Kidney (tissue), 14 donors: ENCODE data around the gene ACTN1. TPM values are rescaled to one million over a fixed set of nuclear protein-coding genes. Genes with fewer than 3 reads are reported as not detected.

Source experiments
- DNase-seq, 5 donors: peaks; one replicate each; pipeline ENCODE4 v3.0.0-alpha.2; 2013 to 2020
- FAIRE-seq: peaks from 2 replicates; lab custom pipeline; 2012; peaks lifted over from hg19 to GRCh38; lab: Jason Lieb, UNC
- H3K27ac ChIP-seq, 2 donors: one replicate each; pipeline ENCODE4 v1.7.0; 2013; ENCODE audit warnings: low read depth in 2 of 2, low read length in 2 of 2, inconsistent platforms in 1 of 2
- H3K27me3 ChIP-seq: one replicate; pipeline ENCODE4 v1.7.1; 2013; ENCODE audit warnings: low read length, inconsistent platforms; ENCODE audit not compliant: control insufficient read depth, insufficient read depth
- H3K36me3 ChIP-seq, 3 donors: one replicate each; pipeline versions ENCODE4 v1.7.0 to v1.7.1; 2013; ENCODE audit warnings: low read length in 3 of 3, control low read depth in 1 of 3, inconsistent platforms in 1 of 3; ENCODE audit not compliant: insufficient read depth in 3 of 3, control insufficient read depth in 2 of 3
- H3K4me1 ChIP-seq, 3 donors: one replicate each; pipeline versions ENCODE4 v1.7.0 to v1.7.1; 2013; ENCODE audit warnings: low read length in 3 of 3, inconsistent platforms in 1 of 3, low read depth in 1 of 3; ENCODE audit not compliant: control insufficient read depth in 2 of 3, insufficient read depth in 2 of 3
- H3K4me3 ChIP-seq, 3 donors: one replicate each; pipeline versions ENCODE4 v1.7.0 to v1.8.1; 2013; ENCODE audit warnings: low read length in 3 of 3, control low read depth in 1 of 3, inconsistent platforms in 1 of 3
- H3K9ac ChIP-seq, 3 donors: one replicate each; pipeline versions ENCODE4 v1.7.0 to v1.7.1; 2013; ENCODE audit warnings: low read length in 3 of 3, control low read depth in 1 of 3, inconsistent platforms in 1 of 3
- H3K9me3 ChIP-seq, 3 donors: one replicate each; pipeline versions ENCODE4 v1.7.0 to v1.7.1; 2013; ENCODE audit warnings: low read length in 3 of 3, control low read depth in 1 of 3, inconsistent platforms in 1 of 3; ENCODE audit not compliant: control insufficient read depth in 2 of 3, insufficient read depth in 1 of 3
- CTCF ChIP-seq: IDR thresholded peaks from 3 replicates; pipeline ENCODE4 v1.5.1; 2012; ENCODE audit warnings: mild to moderate bottlenecking, moderate library complexity, borderline replicate concordance; ENCODE audit not compliant: insufficient read depth; ENCODE audit errors: extremely low read depth
- intact Hi-C: fragments of 100-400 bp; cut with DNase I; formaldehyde crosslinking; loops from one replicate; pipeline ENCODE4 v1.11.1; 2022
- polyA plus RNA-seq: library from polyadenylated mRNA; stranded (reverse); fragments of 350-450 nt; fragmentation: Illumina TruSeq; extraction: RNeasy Lipid Tissue Mini Kit (QIAGEN cat#74804); gene quantifications from one replicate; pipeline ENCODE4 v1.2.3, GENCODE V29; 2014; ENCODE audit warnings: low read depth, low replicate concordance; ENCODE audit not compliant: insufficient read depth
- total RNA-seq: library from RNA; stranded (reverse); fragmentation: NEBNext Ultra II Directional; extraction: Animal tissue kit (Norgen Biotek cat#: 25700); gene quantifications from one replicate; pipeline ENCODE4 v1.2.1, GENCODE V29; 2021
- donor health status: control.
- donor health status: control.
- donor health status: control.
- donor health status: control.
- donor health status: control.
- donor health status: DM: yes; HTN: yes; CAD: no.
- donor health status: Normal renal cell carcinoma (clear cell type).

The ACTN1 gene
- total and polyA plus RNA-seq, 2 donors from 2014 or later: 20.1 to 184 TPM

GRCh38 chr14:68929623-68930307 is 49.3 kb downstream of the ACTN1 start:
- Histone ChIP-seq H3K27ac (no peak overlapping the region), H3K9me3 (peaks cover 0 to 6% (median 0%) of the 10 kb centered on the region in 3 donors), H3K36me3 (no peaks in the 10 kb centered on the region), H3K4me3 (no peak overlapping the region), H3K27me3 (no peaks in the 10 kb centered on the region), H3K9ac (no peak overlapping the region), H3K4me1 (peaks cover 0 to 2% (median 0%) of the 10 kb centered on the region in 3 donors)
- intact Hi-C loops: no loop called here
- TF ChIP-seq CTCF: no peak
- no peak for FAIRE-seq
- DNase-seq: peak in 1 of 5 donors; percentile 45

GRCh38 chr14:68928770-68929550 is 50.1 kb downstream of the ACTN1 start:
- intact Hi-C loops: no loop called here
- H3K36me3 ChIP-seq: no peaks in the 10 kb centered on the region
- no peak overlapping the region for H3K4me3 ChIP-seq
- H3K27me3 ChIP-seq: no peaks in the 10 kb centered on the region
- no peak overlapping the region for H3K27ac ChIP-seq
- no peak for TF ChIP-seq CTCF
- no peak overlapping the region for H3K9ac ChIP-seq
- peaks cover 0 to 6% (median 0%) of the 10 kb centered on the region in 3 donors for H3K9me3 ChIP-seq
- peaks cover 0 to 2% (median 0%) of the 10 kb centered on the region in 3 donors for H3K4me1 ChIP-seq
- DNase-seq (peak in 1 of 5 donors; percentile 54), FAIRE-seq (no peak)

- intact Hi-C loops: no loop called here
- no peak overlapping the region for H3K27ac ChIP-seq
- DNase-seq (peak in 4 of 5 donors; percentile 37 to 74 (median 70)), FAIRE-seq (no peak)
- H3K36me3 ChIP-seq: no peaks in the 10 kb centered on the region
- no peak overlapping the region for H3K4me3 ChIP-seq
- peaks cover 0 to 2% (median 0%) of the 10 kb centered on the region in 3 donors for H3K4me1 ChIP-seq
- H3K9me3 ChIP-seq: peaks cover 0 to 6% (median 0%) of the 10 kb centered on the region in 3 donors
- no peaks in the 10 kb centered on the region for H3K27me3 ChIP-seq
- H3K9ac ChIP-seq: no peak overlapping the region
- no peak for TF ChIP-seq CTCF
These were observed 51.0 kb downstream of the ACTN1 start for GRCh38 chr14:68927956-68928675.
